NCI-H187 (cell line): ENCODE measurements around the gene MACROD2.

Experiments
- DNase-seq, 2 experiments: peaks; one replicate each; lab custom pipeline; 2025; lab: John Stamatoyannopoulos, UW

Gene MACROD2

GRCh38 chr20:15625981-15626380 is 1630.7 kb downstream of the MACROD2 start:
- DNase-seq = no peak

- no peak for DNase-seq
Measured at GRCh38 chr20:15627089-15627488, 1631.8 kb downstream of the MACROD2 start.

DNA sequence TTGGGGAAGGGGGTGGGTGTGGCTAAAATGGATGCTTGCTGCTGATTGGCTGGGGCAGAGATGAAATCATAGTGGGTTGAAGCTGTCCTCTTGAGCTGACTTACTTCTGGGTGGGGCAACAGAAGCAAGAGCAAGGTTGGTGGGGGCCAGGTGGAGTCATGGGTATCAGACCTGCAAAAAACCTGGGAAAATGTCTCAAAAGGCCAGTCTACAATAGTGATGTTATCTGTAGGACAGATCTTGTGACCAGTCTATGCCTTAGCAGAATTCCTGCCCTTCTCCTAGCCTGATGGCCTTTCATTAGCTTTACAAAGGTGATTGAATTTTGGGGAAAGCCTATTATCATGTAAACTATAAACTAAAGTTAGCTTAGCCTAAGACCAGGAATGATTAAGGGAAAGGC is 1632.2 kb downstream of the MACROD2 start:
- no peak for DNase-seq

DNA sequence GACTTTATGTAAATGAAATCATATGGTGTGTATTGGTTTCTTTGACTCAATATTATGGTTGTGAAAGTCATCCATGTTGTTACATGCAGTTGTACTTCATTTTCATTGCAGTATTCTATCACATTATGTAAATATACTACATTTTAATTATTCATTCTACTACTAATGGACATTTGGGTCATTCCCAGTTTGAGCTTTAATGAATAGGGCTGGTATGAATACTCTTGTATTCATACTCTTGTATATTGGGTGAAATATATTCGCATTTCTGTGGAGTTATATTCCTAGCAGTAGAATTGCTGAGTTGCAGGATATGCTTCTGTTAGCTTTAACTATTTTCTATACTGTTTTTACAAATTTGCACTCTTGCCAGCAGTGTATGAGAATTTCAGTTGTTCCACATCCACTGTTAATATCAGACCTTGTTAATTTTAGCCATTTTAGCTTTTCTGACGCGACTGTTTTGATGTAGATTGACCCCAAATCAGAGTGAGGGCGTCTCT is 1633.6 kb downstream of the MACROD2 start:
- DNase-seq = no peak

DNA sequence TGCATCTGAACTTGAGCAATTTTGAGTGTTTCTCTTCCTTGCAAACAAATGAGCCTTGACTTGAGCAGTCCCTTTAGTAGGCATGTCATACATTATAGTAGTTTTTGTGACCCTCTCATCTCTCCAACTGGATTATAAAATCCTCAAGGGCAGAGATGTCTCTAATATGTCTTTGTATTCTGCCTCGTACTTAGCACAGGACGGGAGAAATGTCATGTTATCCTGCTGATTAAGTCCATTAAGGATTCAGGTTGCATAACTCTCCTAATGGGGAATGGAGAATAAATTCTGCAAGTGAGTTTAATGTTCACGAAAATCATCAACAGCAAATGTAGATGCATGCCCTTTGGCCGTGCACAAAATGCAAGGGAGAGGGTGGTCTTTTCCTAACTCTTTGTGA is 1635.0 kb downstream of the MACROD2 start:
- no peak for DNase-seq

DNA sequence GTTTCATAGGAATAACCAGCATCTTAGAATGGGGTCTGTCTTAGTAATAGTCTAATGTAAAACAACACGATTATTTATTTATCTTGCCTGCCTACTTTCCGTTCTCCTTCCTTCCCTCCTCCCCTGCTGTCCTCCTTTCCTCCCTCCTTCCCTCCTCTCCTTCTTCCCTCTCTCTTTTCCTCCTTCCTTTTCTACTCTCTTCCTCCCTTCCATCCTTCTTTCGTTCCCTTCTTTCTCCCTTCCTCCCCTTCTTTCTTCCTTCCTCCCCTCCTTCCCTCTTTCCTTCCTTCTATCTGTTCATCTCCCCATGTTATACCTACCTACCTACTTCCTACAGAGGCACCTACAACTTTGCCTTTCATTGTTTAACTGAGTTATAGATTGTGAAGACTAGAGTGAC is 1637.4 kb downstream of the MACROD2 start:
- no peak for DNase-seq

DNA sequence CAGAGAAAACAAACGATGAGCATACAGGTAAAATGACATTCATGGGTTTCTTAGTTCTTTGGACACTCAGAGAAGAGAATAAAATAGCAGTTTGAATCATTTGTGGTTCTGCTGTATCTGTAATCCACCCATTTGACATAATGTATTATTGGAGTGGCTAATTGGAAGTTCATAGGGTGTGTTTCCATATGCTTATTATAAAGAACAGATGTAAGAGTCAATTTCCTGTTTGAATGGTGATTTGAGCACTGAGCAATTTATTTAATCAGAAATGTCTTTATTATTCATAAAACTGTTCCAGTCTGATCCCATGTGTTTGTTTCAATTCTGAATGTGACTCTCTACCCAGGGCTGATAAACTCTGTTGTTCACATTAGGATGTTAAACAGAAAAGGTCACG is 1638.8 kb downstream of the MACROD2 start:
- no peak for DNase-seq

GRCh38 chr20:15637546-15637945 is 1642.2 kb downstream of the MACROD2 start:
- no peak for DNase-seq

DNA sequence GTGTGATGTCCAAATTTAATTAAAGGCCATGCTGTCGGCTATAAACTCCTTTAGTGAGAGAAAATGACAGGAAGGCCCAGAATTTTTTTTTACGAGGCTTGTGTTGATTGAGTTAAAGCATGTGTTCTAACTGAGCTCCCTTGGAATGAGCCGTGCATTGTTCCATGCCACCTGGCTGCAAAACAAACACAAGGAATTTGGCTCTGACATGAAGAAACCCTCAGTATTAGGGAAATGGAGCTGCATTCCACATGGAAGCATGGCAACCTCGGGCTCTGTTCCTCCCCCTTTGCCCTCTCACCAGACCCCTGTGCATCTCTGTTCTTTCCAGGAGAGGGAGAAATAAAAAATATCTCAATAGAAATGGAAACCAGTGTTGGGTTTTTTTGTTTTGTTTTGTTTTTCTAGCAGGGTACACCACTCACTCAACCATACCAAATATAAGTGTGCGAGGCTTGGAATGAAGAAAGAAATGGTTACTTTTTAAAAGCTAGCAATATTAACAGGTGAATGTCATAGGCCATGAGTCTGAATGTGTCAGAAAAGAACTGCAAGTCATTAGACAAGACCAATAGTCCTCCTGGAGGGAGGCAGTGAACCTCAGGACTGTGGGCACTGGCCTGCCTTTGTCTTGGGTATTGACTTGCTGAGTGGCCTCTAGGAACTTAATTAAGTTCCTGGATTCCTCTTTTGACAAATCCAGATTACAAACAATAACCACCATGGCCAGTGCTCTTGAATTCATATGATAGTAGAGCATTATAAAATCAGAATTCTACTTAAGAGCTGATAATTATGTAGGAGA is 1642.8 kb downstream of the MACROD2 start:
- DNase-seq = no peak

- DNase-seq = no peak
Measured at GRCh38 chr20:15638816-15639215, 1643.5 kb downstream of the MACROD2 start.

DNA sequence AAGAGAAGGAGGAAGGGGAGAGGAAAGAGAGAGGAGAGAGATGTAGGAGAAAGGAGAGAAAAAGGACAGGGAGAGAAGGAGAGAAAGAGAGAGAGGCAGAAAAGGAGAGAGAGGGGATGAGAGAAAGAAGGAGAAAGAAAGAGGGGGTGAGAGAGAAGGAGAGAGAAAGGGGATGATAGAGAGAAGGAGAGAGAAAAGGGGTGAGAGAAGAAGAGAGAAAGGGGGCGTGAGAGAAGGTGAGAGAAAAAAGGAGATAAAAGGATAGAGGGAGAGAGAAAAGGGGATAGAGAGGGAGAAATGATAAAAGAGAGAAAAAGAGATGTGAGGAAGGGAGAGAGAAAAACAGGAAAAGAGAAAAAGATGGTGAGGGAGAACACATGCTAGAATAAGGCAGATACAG is 1644.5 kb downstream of the MACROD2 start:
- no peak for DNase-seq

- no peak for DNase-seq
Measured at GRCh38 chr20:15642109-15642508, 1646.8 kb downstream of the MACROD2 start.

GRCh38 chr20:15642676-15643075 is 1647.4 kb downstream of the MACROD2 start:
- no peak for DNase-seq

DNA sequence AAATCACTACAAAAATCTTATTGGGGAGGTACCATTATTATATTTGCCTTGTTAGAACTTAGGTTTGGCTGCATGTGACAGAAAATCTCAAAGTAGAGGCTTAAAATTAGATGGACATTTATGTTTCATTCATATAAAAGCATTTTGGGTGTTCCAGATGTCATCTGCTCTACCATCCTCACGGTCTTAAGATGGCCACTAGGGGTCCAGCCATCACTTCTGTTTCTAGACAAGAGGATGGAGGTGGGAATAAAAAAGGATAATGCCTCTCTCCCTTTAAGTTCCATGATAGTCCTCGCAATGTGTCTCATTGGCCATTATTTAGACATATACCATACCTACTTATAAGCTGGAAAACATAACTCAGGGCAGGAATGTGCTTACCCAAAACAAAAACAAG is 1648.4 kb downstream of the MACROD2 start:
- no peak for DNase-seq

DNA sequence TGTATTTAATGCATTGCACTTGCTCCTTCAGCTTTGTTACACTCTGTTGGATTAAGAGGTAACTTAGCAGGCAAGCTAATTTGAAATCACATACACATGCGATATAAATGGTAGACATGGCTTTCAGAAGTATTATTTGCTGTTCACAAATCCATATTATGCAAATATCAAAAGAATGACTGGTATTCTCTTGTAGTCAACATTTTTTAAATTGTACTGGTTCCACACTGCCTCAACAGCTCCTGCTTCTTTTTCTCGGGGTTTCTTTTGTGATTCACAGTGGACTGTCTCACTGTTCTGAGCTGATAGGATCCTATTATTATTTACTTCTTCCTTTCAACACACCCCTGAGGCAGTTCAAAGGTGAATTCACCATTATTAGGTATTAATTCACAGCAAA is 1650.5 kb downstream of the MACROD2 start:
- DNase-seq = no peak

GRCh38 chr20:15653396-15654207 is 1658.3 kb downstream of the MACROD2 start:
- no peak for DNase-seq

DNA sequence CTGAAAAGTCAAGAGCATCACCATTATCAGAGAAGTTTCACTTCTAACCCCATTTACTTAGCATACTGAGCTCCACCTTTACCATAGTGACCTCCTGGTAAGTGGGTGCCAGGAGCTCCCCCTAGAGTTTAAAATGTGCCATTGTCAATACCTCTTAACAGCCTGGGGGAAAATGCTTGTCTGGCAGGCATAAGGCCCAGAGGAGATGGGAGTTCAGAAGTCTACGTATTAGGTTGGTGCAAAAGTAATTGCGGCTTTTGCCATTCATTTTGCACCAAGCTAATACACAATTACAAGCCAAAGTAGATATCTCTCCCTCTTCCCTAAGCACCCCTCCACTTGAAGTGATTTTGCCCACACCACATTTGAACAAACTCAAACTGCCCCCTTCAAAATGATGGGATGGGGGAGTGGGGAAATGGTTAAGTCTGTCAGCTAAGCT is 1658.9 kb downstream of the MACROD2 start:
- no peak for DNase-seq

DNA sequence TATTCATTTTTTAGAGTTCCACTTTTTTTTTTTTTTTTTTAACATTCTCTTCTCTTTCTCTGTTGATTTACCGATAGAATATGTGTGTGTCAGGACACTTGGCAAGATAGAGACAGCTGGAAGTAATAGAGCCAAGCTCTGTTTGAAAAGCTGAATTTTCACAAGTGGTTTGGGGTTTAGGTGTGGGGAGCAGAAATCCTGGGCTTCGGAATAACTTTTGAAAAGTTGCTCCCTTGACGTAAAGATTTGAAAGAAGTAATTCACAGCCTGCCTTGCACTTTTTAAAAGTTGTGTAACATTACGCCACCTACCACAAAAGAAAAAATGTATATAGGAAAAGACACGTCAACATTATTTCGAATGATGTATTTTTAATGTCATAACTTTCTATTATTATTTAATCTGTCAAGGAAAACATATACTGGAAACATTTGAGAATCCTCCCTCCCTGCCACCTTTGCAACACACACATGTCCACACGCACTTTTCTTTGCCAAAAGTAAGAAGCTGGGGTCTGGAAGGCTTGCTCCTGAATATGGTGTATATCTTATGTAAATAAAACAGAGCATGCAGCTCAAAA is 1660.1 kb downstream of the MACROD2 start:
- DNase-seq = no peak

DNA sequence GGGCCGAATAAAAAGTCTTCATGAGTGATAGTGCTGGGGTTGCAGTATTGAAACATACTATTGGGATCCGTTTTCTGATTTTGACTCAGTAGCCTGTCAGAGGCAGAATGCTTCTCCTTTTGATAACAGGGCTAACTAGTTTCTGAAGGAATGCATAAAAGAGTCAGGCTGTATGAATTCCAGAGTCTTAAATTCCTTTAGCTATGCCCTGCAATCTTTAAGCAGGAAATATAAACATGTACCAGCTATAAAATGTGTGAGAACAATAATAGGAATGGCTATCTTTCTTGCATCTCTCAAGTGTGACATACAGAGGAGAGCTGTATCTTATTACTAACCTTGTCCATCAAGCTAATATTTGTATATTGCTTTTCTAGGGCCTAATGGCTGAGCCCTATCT is 1660.8 kb downstream of the MACROD2 start:
- DNase-seq = no peak

- no peak for DNase-seq
Measured at GRCh38 chr20:15658295-15658694, 1663.0 kb downstream of the MACROD2 start.

- no peak for DNase-seq
Measured at GRCh38 chr20:15673206-15673605, 1677.9 kb downstream of the MACROD2 start.

DNA sequence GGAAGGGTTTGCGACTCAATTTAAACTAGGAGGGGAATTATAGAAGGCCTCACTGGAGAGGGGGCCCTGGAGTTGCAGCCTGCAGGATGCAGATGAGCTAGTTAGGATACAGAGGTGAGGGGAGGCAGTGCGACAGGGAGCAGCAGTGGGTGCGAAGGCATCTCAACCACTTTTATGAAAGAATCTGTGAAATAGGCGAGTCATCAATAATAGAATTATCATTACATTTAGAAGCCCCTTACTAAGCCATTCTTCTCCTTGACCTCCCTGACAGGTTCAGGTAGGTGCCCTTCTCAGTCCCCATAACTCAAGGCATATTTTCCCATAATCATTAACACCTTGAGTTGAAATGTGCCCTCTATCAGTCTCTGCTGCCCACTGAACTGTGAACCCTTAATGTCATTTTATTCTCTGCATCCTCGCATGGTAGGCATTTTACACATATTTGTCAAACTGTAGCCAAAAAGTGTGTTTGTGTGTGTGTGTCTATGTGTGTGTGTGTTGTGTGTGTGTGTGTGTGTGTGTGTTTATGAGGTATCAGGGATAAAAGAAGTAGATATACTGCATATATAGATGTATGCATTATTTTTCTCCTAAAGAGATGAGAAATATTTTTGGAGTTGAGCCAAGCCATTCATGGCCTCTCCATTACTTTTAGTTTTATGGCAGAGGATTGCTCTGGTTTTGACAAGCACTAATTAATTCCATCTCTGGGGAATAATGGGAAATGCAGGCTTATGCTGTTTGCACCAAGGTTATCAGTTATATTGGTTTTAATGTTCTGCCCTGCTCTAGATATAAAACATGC is 1679.1 kb downstream of the MACROD2 start:
- DNase-seq = no peak
